B cell (primary cell): ENCODE results near the gene SNED1. TPM values are rescaled to one million over a fixed set of nuclear protein-coding genes. Genes with fewer than 3 reads are reported as not detected.

ENCODE experiments used
- ATAC-seq: fragments of 200-7000 bp; cut with Tn5 transposase; one replicate; pipeline ENCODE4 v1.10.0; 2021; ENCODE audit warnings: low read depth, mild to moderate bottlenecking, moderate number of reproducible peaks, moderate library complexity
- CTCF ChIA-PET: fragments of 350-600 bp; sonication (Branson Sonifier 250); formaldehyde crosslinking; loops from one replicate; lab custom pipeline; 2021; ENCODE audit warnings: antibody characterized with exemption, inconsistent platforms; lab: Charles Lee
- POLR2A ChIA-PET: fragments of 350-600 bp; sonication (Branson Sonifier 250); formaldehyde crosslinking; loops from one replicate; lab custom pipeline; 2021; ENCODE audit warnings: antibody characterized with exemption; lab: Charles Lee
- DNase-seq: peaks from one replicate; pipeline ENCODE4 v3.0.0; 2013
- H2AFZ ChIP-seq: 2 replicates; pipeline ENCODE4 v1.6.1; 2012; ENCODE audit warnings: mild to moderate bottlenecking, low read depth, low read length; ENCODE audit not compliant: insufficient read depth, poor library complexity, severe bottlenecking
- H3K27ac ChIP-seq, 2 donors: 1 replicate in 1 of 2; 2 replicates in 1 of 2; pipeline ENCODE4 v1.5.1; 2012 to 2013; ENCODE audit warnings: low read length in 2 of 2, mild to moderate bottlenecking in 2 of 2, moderate library complexity in 1 of 2
- H3K27me3 ChIP-seq, 4 experiments: fragments of 200-600 bp in 1 of 4; sonication (generic) in 1 of 4; replicated peaks in 1 of 4; 1 replicate in 2 of 4; 2 replicates in 2 of 4; pipeline versions ENCODE4 v1.6.1 to v1.7.0; 2013 to 2016; ENCODE audit warnings: low read length in 3 of 4, mild to moderate bottlenecking in 2 of 4, mixed read lengths in 1 of 4, moderate library complexity in 1 of 4; ENCODE audit not compliant: insufficient read depth in 4 of 4, control insufficient read depth in 3 of 4; ENCODE audit errors: control extremely low read depth in 1 of 4
- H3K36me3 ChIP-seq, 2 experiments: replicated peaks in 1 of 2; 1 replicate in 1 of 2; 2 replicates in 1 of 2; pipeline versions ENCODE4 v1.6.1 to v1.7.1; 2013; ENCODE audit warnings: low read length in 1 of 2; ENCODE audit not compliant: insufficient read depth in 2 of 2, control insufficient read depth in 1 of 2; ENCODE audit errors: control extremely low read depth in 1 of 2, extremely low read depth in 1 of 2
- H3K4me1 ChIP-seq, 2 donors: fragments of 200-600 bp in 1 of 2; sonication (generic) in 1 of 2; 1 replicate in 1 of 2; 2 replicates in 1 of 2; pipeline versions ENCODE4 v1.5.1 to v1.6.1; 2013 to 2017; ENCODE audit warnings: low read length in 2 of 2; ENCODE audit not compliant: control insufficient read depth in 2 of 2, insufficient read depth in 2 of 2
- H3K4me2 ChIP-seq: replicated peaks from 2 replicates; pipeline ENCODE3; 2012; ENCODE audit warnings: mild to moderate bottlenecking, low read depth, low read length; ENCODE audit not compliant: poor library complexity, severe bottlenecking
- H3K4me3 ChIP-seq, 5 experiments: fragments of 200-600 bp in 1 of 5; sonication (generic) in 1 of 5; 1 replicate in 3 of 5; 2 replicates in 2 of 5; pipeline versions ENCODE4 v1.5.1 to v1.7.0; 2011 to 2016; ENCODE audit warnings: low read length in 4 of 5, mild to moderate bottlenecking in 4 of 5, low read depth in 2 of 5, control low read depth in 1 of 5, moderate library complexity in 1 of 5; ENCODE audit not compliant: insufficient read depth in 1 of 5; ENCODE audit errors: control extremely low read depth in 1 of 5, extremely low read depth in 1 of 5
- H3K79me2 ChIP-seq: fragments of 200-600 bp; sonication (generic); one replicate; pipeline ENCODE4 v1.6.0; 2016; ENCODE audit warnings: low read length; ENCODE audit not compliant: control insufficient read depth, insufficient read depth
- H3K9ac ChIP-seq: fragments of 200-600 bp; sonication (generic); 2 replicates; pipeline ENCODE4 v1.6.1; 2017; ENCODE audit warnings: mild to moderate bottlenecking, low read length, moderate library complexity
- H3K9me3 ChIP-seq, 3 donors: one replicate each; pipeline versions ENCODE4 v1.6.1 to v1.7.1; 2013; ENCODE audit warnings: low read length in 2 of 3; ENCODE audit not compliant: control insufficient read depth in 2 of 3, insufficient read depth in 1 of 3; ENCODE audit errors: control extremely low read depth in 1 of 3
- H4K20me1 ChIP-seq: 2 replicates; pipeline ENCODE4 v1.6.0; 2012; ENCODE audit warnings: mild to moderate bottlenecking, low read length; ENCODE audit not compliant: insufficient read depth, control insufficient read depth, poor library complexity, severe bottlenecking
- H3K27ac Mint-ChIP-seq: one replicate; pipeline ENCODE4 v1.8.0; 2021; ENCODE audit warnings: mixed read lengths
- H3K27me3 Mint-ChIP-seq: one replicate; pipeline ENCODE4 v1.8.0; 2021; ENCODE audit warnings: mixed read lengths
- H3K4me1 Mint-ChIP-seq: one replicate; pipeline ENCODE4 v1.8.0; 2021; ENCODE audit warnings: mixed read lengths
- H3K4me3 Mint-ChIP-seq: one replicate; pipeline ENCODE4 v1.8.0; 2021; ENCODE audit warnings: mixed read lengths
- H3K9me3 Mint-ChIP-seq: one replicate; pipeline ENCODE4 v1.8.0; 2022; ENCODE audit warnings: mixed read lengths; ENCODE audit not compliant: insufficient read depth
- EZH2 ChIP-seq: IDR thresholded peaks from 2 replicates; pipeline ENCODE4 v1.6.1; 2012; ENCODE audit warnings: borderline replicate concordance, low read depth, mild to moderate bottlenecking, moderate library complexity, low read length; ENCODE audit not compliant: insufficient read depth, poor library complexity, severe bottlenecking
- WGBS: methylation state at CpG from one replicate; pipeline ENCODE4 v1.1.5; 2013; ENCODE audit warnings: missing lambda C conversion rate; ENCODE audit not compliant: insufficient coverage; 5-methylcytosine and 5-hydroxymethylcytosine counted together
- intact Hi-C: fragments of 100-400 bp; cut with micrococcal nuclease; formaldehyde crosslinking; loops from one replicate; pipeline ENCODE4 v1.10.0; 2022
- polyA plus RNA-seq: library from polyadenylated mRNA; depleted of rRNA; stranded (reverse); fragments of >200 nt; gene quantifications from 2 replicates; pipeline ENCODE4 v1.2.3, GENCODE V29; 2012
- total RNA-seq, 2 donors: library from RNA; stranded (reverse); fragments of 120-200 nt in 1 of 2; gene quantifications; 1 replicate in 1 of 2; 2 replicates in 1 of 2; pipeline versions ENCODE4 v1.2.3 to v1.2.4, GENCODE V29; 2013 to 2022
- TF ChIP-seq, protein P1 (sequence below): fragments of 200-600 bp; IDR thresholded peaks from one replicate; pipeline ENCODE4 v1.8.0; 2022; ENCODE audit warnings: antibody characterized with exemption, mild to moderate bottlenecking

The SNED1 gene
- total and polyA plus RNA-seq, 2 donors (not counting 1 experiment from before 2014, with no cell fraction given): 25.5 to 336 TPM

DNA sequence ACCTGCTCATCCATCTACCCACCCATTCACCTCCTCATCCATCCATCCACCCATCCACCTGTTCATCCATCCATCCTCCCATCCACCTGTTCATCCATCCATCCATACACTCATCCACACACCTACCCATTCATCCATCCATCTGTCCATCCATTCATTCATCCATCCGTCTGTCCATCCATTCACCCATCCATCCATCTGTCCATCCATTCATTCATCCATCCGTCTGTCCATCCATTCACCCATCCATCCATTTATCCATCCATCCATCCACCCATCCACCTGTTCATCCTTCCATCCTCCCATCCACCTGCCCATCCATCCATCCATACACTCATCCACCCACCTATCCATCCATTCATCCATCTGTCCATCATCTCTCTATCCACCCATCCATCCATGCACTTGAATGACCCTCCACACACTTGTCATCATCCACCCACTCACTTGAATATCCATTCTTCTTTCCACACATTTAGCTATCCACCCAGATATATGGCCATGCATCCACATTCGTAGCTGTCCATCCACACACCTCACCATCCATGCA is 47.3 kb upstream of the SNED1 start:
- no peak overlapping the region for H3K4me3 ChIP-seq
- H3K4me1 ChIP-seq: no peaks in the 10 kb centered on the region
- Mint-ChIP-seq H3K4me3 (no peak overlapping the region), H3K9me3 (no peaks in the 10 kb centered on the region), H3K27me3 (peaks cover 8% of the 10 kb centered on the region), H3K4me1 (no peaks in the 10 kb centered on the region), H3K27ac (no peak overlapping the region)
- no peaks in the 10 kb centered on the region for H4K20me1 ChIP-seq
- TF ChIP-seq EZH2: no peak
- TF ChIP-seq, protein P1, sequence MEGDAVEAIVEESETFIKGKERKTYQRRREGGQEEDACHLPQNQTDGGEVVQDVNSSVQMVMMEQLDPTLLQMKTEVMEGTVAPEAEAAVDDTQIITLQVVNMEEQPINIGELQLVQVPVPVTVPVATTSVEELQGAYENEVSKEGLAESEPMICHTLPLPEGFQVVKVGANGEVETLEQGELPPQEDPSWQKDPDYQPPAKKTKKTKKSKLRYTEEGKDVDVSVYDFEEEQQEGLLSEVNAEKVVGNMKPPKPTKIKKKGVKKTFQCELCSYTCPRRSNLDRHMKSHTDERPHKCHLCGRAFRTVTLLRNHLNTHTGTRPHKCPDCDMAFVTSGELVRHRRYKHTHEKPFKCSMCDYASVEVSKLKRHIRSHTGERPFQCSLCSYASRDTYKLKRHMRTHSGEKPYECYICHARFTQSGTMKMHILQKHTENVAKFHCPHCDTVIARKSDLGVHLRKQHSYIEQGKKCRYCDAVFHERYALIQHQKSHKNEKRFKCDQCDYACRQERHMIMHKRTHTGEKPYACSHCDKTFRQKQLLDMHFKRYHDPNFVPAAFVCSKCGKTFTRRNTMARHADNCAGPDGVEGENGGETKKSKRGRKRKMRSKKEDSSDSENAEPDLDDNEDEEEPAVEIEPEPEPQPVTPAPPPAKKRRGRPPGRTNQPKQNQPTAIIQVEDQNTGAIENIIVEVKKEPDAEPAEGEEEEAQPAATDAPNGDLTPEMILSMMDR: no peak
- WGBS: 96% methylated on average over 3 of the region's 3 CpGs
- H3K4me2 ChIP-seq: no peak overlapping the region
- H2AFZ ChIP-seq: no peak overlapping the region
- H3K27me3 ChIP-seq: no peaks in the 10 kb centered on the region
- DNase-seq (no peak), ATAC-seq (no peak)
- ChIA-PET POLR2A (no interaction called here), CTCF (no interaction called here)
- intact Hi-C loops: no loop called here
- no peak overlapping the region for H3K9ac ChIP-seq
- H3K36me3 ChIP-seq: no peaks in the 10 kb centered on the region
- H3K9me3 ChIP-seq: no peaks in the 10 kb centered on the region
- no peak overlapping the region for H3K27ac ChIP-seq
- H3K79me2 ChIP-seq: no peaks in the 10 kb centered on the region

DNA sequence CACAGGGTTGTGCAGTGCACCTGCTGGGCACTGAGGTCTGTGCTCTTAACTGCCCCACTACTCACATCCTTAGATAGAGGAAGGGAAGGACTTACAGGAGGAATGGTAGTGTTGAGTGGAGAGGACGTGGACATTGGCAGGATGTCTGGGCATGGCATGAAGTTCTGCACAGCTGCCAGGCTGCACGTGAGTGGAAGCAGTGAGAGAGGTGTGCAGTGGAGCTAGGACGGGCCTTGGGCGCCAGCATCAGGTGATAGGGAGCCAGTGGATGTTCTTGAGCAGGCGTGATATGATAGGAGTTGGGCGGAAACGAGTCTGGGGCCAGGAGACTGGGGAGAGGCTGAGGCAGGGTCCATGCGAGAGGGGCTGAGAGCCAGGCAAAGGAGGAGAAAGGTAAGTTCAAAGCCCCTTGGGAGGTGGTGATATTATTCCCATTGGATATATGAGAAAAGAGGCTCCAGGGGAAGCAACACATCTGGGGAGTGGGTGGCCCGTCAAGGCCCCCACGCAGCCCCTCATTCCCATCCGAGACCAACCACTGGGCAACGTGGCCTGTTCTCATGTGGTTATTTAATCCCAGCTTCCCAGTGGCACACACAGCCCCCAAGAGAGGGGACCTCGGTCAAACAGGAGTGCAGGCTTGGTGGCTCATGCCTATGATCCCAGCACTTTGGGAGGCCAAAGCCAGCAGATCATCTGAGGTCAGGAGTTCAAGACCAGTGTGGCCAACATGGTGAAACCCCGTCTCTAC is 45.7 kb upstream of the SNED1 start:
- Histone ChIP-seq H3K4me2 (no peak overlapping the region), H3K36me3 (no peaks in the 10 kb centered on the region), H3K4me3 (no peak overlapping the region), H3K4me1 (no peaks in the 10 kb centered on the region), H2AFZ (no peak overlapping the region), H3K79me2 (no peaks in the 10 kb centered on the region), H3K9ac (no peak overlapping the region), H4K20me1 (no peaks in the 10 kb centered on the region), H3K27ac (no peak overlapping the region), H3K9me3 (no peaks in the 10 kb centered on the region), H3K27me3 (peaks cover 0 to 6% (median 0%) of the 10 kb centered on the region in 4 experiments)
- H3K27ac Mint-ChIP-seq: no peak overlapping the region
- intact Hi-C loops: no loop called here
- ATAC-seq (no peak), DNase-seq (no peak)
- no peaks in the 10 kb centered on the region for H3K9me3 Mint-ChIP-seq
- no peak overlapping the region for H3K4me3 Mint-ChIP-seq
- 84% methylated on average over 12 of the region's 14 CpGs for WGBS
- POLR2A ChIA-PET: no interaction called here
- CTCF ChIA-PET: no interaction called here
- no peak for TF ChIP-seq EZH2
- TF ChIP-seq, protein P1: no peak
- no peaks in the 10 kb centered on the region for H3K4me1 Mint-ChIP-seq
- H3K27me3 Mint-ChIP-seq: peaks cover 10% of the 10 kb centered on the region
